ENCODE measurements around the gene POR.

DNA sequence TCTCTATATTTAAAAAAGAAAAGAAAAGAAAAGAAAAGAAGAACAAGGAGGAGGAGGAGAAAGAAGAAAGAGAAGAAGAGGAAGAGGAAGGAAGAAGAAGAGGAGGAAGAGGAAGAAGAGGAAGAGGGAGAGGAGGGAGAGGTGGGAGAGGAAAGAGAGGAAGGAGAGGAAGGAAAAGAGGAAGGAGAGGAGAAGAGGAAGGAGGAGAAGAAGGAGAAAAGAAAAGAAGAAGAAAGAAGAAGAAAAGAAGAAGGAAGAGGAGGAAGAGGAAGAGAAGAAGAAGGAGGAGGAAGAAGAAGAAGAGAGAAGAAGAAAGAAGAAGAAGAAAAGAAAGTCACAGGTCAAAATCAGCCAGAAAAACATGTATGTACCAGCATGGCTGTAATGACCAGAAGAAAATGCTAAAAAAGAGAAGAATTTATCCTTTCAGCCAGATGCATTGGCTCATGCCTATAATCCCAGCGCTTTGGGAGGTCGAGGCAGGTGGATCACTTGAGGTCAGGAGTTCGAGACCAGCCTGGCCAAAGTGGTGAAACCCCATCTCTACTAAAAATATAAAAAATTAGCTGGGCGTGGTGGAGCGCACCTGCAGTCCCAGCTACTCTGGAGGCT, 5.3 kb upstream of the POR start:
- TF ChIP-seq POLR2A (IDR thresholded peaks at IDR 0.05): no peak
- TF ChIP-seq, protein P1, sequence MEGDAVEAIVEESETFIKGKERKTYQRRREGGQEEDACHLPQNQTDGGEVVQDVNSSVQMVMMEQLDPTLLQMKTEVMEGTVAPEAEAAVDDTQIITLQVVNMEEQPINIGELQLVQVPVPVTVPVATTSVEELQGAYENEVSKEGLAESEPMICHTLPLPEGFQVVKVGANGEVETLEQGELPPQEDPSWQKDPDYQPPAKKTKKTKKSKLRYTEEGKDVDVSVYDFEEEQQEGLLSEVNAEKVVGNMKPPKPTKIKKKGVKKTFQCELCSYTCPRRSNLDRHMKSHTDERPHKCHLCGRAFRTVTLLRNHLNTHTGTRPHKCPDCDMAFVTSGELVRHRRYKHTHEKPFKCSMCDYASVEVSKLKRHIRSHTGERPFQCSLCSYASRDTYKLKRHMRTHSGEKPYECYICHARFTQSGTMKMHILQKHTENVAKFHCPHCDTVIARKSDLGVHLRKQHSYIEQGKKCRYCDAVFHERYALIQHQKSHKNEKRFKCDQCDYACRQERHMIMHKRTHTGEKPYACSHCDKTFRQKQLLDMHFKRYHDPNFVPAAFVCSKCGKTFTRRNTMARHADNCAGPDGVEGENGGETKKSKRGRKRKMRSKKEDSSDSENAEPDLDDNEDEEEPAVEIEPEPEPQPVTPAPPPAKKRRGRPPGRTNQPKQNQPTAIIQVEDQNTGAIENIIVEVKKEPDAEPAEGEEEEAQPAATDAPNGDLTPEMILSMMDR (IDR thresholded peaks at IDR 0.05): no peak

All from sigmoid colon (tissue), 3 donors.